RWPE2 (cell line): ENCODE results near the gene DOC2A.

ENCODE experiments used
- ATAC-seq: fragments of 200-7000 bp; cut with Tn5 transposase; 3 replicates; pipeline ENCODE4 v1.9.1; 2021; ENCODE audit warnings: low read depth
- DNase-seq: peaks from one replicate; pipeline ENCODE4 v3.0.0-alpha.2; 2020; ENCODE audit warnings: low spot score
- H3K27ac ChIP-seq: fragments of 450-650 bp; 2 replicates; pipeline ENCODE4 v1.5.1; 2017; ENCODE audit warnings: mild to moderate bottlenecking; ENCODE audit not compliant: poor library complexity, severe bottlenecking
- H3K27me3 ChIP-seq: fragments of 250-450 bp; sonication (Bioruptor Pico); 2 replicates; pipeline ENCODE4 v1.5.1; 2021; ENCODE audit warnings: mild to moderate bottlenecking, moderate library complexity; ENCODE audit not compliant: insufficient read depth, poor library complexity, severe bottlenecking
- H3K36me3 ChIP-seq: fragments of 250-450 bp; sonication (Bioruptor Pico); 2 replicates; pipeline ENCODE4 v1.5.1; 2020; ENCODE audit warnings: low read depth, mild to moderate bottlenecking, moderate library complexity
- H3K4me1 ChIP-seq: fragments of 250-450 bp; sonication (Bioruptor Pico); 2 replicates; pipeline ENCODE4 v1.5.1; 2021; ENCODE audit warnings: mild to moderate bottlenecking, moderate library complexity; ENCODE audit not compliant: insufficient read depth, poor library complexity, severe bottlenecking
- H3K4me3 ChIP-seq: fragments of 250-450 bp; sonication (Bioruptor Pico); 2 replicates; pipeline ENCODE4 v1.5.1; 2021; ENCODE audit warnings: mild to moderate bottlenecking, moderate library complexity; ENCODE audit not compliant: severe bottlenecking
- H3K9me3 ChIP-seq: fragments of 250-450 bp; sonication (Bioruptor Pico); 2 replicates; pipeline ENCODE4 v1.5.1; 2021; ENCODE audit warnings: mild to moderate bottlenecking, moderate library complexity; ENCODE audit not compliant: severe bottlenecking
- TF ChIP-seq, protein P1 (sequence below): fragments of 450-650 bp; IDR thresholded peaks from one replicate; pipeline ENCODE4 v1.5.1; 2017; ENCODE audit warnings: mild to moderate bottlenecking, moderate library complexity; ENCODE audit not compliant: poor library complexity, severe bottlenecking

Gene DOC2A

DNA sequence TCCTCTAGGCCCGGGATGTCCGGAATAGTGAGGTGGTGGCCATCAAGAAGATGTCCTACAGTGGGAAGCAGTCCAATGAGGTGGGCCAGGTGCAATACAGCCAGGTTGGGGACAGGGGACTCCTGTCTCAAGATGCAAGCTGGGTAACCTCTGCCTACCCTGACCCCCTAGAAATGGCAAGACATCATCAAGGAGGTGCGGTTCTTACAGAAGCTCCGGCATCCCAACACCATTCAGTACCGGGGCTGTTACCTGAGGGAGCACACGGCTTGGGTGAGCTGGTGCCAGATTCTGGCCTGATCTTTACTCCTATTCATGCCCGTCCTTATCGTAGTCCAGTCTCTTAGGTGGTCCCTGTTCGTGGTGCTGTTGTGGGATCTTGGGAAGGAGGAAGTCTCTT lies 32.7 kb downstream of the DOC2A start:
- no peaks in the 10 kb centered on the region for H3K27me3 ChIP-seq
- H3K4me1 ChIP-seq = peaks cover 11% of the 10 kb centered on the region
- TF ChIP-seq, protein P1, sequence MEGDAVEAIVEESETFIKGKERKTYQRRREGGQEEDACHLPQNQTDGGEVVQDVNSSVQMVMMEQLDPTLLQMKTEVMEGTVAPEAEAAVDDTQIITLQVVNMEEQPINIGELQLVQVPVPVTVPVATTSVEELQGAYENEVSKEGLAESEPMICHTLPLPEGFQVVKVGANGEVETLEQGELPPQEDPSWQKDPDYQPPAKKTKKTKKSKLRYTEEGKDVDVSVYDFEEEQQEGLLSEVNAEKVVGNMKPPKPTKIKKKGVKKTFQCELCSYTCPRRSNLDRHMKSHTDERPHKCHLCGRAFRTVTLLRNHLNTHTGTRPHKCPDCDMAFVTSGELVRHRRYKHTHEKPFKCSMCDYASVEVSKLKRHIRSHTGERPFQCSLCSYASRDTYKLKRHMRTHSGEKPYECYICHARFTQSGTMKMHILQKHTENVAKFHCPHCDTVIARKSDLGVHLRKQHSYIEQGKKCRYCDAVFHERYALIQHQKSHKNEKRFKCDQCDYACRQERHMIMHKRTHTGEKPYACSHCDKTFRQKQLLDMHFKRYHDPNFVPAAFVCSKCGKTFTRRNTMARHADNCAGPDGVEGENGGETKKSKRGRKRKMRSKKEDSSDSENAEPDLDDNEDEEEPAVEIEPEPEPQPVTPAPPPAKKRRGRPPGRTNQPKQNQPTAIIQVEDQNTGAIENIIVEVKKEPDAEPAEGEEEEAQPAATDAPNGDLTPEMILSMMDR = no peak
- no peak for DNase-seq
- peaks cover 68% of the 10 kb centered on the region for H3K36me3 ChIP-seq
- no peak overlapping the region for H3K27ac ChIP-seq
- no peak for ATAC-seq
- H3K4me3 ChIP-seq = no peak overlapping the region
- no peaks in the 10 kb centered on the region for H3K9me3 ChIP-seq

DNA sequence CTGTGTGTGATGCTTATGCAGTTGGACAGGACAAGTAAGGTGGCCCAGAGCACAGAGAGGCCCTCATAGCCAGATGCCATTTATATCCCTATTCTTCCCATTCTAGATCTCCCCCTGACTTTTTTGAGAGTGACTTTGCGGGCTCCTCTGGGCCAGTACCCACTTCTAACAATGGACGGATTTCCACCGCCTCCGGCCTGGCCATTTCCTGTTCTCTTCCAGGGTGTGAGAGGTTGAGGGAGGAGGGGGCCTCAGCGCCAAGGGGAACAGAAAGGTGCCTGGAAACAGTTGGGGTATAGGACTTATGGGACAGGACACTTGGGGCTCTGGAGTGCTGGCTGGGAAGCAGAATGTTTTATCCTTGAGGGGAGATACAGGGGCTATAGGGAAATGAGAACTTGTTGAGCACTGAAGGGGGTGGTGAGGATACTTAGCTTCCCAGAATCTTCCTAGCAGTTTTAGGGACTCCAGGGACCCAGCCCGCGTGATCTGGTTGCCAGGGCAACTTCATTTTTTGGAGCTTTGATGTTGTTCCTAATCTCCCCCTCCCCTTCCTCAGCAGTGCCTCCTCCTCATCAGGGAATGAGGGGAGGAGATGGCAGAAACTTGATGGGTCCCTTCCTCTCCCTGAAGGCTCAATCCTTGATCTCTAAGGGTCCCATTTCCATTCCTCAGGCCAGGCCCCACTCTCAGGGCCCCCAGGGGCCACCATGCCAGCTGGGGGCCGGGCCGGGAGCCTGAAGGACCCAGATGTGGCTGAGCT lies 33.6 kb downstream of the DOC2A start:
- H3K27ac ChIP-seq = no peak overlapping the region
- DNase-seq (no peak), ATAC-seq (no peak)
- H3K4me3 ChIP-seq = no peak overlapping the region
- TF ChIP-seq, protein P1 = no peak
- no peaks in the 10 kb centered on the region for H3K9me3 ChIP-seq
- peaks cover 11% of the 10 kb centered on the region for H3K4me1 ChIP-seq
- no peaks in the 10 kb centered on the region for H3K27me3 ChIP-seq
- H3K36me3 ChIP-seq = peaks cover 59% of the 10 kb centered on the region

DNA sequence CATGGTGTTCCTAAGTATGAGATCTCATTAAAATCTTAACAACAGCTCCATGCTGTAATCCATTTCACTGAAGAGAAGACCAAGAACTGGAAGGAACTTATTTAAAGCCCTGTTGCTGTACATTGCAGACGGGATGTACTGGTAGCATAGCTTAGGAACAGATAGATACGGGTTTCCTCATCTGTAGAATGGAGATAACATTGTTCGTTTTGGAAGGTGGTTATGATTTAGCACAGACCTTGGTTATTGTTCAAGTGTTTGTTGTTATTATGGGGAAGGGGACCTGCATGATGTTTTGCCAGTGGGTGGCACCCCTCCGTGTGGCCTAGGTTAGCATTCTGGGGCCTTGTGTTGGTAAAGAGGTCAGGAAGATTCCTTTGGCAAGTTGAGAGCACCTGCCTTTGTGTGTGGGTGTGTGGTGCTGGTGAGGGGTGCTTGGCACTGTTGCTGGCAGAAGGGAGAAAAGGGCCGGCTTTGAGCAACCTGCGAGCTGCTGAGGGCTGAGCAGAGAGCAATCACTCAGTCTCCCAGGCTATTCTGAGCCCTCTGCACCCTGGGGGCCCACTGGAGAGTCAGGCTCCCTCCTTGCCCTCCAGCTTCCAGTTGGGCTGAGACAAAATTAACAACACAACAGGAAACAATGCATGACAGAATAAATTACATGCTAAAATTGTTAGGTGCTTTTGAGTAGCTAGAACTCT lies 34.9 kb downstream of the DOC2A start:
- Histone ChIP-seq H3K9me3 (no peaks in the 10 kb centered on the region), H3K27ac (no peak overlapping the region), H3K4me1 (peaks cover 11% of the 10 kb centered on the region), H3K36me3 (peaks cover 53% of the 10 kb centered on the region), H3K4me3 (peak overlapping the region; percentile 74), H3K27me3 (no peaks in the 10 kb centered on the region)
- DNase-seq = no peak
- no peak for ATAC-seq
- TF ChIP-seq, protein P1 = no peak

DNA sequence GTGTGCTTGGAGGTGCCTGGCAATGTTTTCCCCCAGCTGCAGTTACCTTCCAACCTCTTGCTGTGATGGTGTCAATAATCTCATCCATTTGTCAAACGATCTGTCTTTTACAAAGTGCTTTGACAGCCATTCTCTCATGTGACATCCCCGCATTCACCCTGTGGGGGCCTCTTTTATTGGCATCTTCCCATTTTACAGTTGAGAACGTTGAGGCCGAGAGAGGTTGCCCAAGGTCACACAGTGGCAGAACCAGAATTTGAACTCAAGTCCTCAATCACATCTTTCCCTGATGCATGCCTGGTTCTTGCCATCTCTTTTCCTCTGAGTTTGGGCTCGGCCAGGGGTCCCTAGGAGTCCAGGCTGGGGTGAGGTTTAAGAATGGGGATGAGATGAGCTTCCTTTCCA lies 35.7 kb downstream of the DOC2A start:
- Histone ChIP-seq H3K27me3 (no peaks in the 10 kb centered on the region), H3K4me3 (peak overlapping the region; percentile 74), H3K4me1 (peaks cover 11% of the 10 kb centered on the region), H3K9me3 (no peaks in the 10 kb centered on the region), H3K27ac (peak overlapping the region; percentile 67), H3K36me3 (peaks cover 45% of the 10 kb centered on the region)
- no peak for ATAC-seq
- DNase-seq = no peak
- TF ChIP-seq, protein P1 = no peak
